HG03135 (cell line): ENCODE measurements around the gene ID2.

Experiments used
- ATAC-seq: cut with Tn5 transposase; IDR thresholded peaks from one replicate; pipeline ENCODE4 v1.9.1; 2021; ENCODE audit warnings: mild to moderate bottlenecking, moderate library complexity; ENCODE audit not compliant: unreplicated experiment

ID2 gene

DNA sequence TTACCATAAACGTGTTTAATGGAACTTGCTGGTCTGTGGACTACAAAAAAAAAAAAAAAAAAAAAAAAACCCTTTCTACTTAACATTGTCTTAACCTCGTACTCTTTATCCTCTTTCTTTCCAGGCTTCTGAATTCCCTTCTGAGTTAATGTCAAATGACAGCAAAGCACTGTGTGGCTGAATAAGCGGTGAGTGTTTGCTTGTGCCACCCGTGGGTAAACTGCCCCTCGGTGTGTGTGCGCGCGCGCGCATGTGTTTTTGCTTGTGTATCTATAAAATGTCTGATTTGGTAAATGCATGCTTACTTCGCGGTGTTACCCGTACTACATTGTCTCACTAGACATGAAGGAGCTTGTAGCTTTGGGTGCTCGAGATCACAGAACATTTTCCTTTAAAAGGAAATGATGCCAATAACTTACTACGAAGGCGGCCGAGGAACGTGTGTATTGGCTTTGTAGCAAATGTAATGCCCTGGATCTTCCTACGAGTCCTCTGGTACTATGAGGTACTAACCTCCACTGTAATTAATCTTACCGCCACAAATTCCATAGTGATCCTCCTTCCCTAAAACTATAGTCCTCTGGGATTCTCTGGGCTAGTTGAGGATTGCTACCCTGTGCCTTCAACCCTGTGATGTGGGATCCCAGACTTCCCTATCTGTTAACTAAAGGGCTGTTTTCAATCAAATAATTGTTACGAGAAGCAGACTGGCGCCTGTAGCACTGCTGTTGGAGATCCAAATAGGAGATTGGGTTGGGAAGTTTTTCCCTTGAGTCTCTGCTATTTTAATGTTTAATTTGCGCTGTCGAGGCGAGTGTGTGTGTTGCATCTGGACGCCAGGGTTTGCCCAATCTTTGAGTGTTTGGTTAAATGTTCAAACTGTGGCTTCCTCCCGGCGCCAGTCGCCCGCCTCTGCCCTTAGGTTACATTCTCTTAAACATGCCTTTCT is 1.1 kb downstream of the ID2 start:
- no peak for ATAC-seq

DNA sequence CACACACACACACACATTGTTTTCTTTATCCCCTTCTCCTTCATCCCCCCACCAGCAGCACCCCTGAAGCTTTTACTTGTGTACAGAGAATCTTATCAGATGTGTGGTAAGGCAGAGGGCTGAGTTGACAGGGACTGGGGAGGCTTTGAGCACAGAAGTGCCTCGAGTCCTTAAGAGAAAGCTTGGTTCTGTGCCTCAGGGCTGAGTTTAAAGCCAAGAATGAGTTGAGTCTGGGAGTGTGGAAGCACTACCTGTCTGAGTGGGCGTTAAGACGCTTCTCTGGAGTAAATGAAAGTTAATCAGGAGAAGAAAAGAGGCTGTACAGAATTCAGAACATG is 2.7 kb downstream of the ID2 start:
- ATAC-seq = no peak

DNA sequence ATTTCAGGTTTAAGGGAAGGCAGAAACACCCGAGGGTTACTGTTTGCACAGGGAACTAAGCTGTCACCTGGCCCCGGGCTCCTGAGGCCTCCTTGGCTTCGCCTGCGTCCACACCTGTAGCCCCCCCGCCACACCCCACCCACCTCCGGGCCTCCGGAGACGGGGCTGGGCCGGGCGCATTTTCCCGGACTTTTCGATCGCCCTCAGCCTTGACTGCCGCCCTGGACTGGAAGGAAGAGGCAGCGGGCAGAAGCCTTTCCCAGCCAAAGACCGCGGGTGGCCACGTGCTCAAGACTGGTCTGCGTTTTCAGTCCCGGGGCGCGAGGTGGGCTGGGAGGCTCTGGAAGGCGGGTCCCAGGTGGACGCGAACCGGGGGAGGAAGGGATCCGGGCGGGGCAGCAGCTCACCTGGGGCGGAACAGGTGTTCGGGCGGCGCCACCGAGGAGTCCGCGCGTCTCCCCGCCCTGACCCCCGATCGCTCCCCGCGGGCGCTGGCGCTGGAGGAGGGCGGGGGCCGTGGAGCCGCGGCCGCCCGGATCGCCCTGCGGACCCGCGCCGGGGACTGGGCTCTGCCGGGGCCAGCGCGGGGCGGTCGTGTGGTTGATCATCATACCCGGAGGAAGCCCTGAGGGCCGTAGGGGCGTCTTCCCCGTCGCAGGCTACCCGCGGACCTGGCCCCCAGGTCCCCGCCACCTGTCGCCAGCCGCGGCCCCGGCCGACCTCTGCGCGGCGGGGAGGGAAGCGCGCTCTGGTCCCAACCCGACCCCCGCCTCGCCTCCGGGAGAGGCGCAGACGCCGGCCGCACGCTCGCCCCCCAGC is 3.2 kb downstream of the ID2 start:
- ATAC-seq = no peak

DNA sequence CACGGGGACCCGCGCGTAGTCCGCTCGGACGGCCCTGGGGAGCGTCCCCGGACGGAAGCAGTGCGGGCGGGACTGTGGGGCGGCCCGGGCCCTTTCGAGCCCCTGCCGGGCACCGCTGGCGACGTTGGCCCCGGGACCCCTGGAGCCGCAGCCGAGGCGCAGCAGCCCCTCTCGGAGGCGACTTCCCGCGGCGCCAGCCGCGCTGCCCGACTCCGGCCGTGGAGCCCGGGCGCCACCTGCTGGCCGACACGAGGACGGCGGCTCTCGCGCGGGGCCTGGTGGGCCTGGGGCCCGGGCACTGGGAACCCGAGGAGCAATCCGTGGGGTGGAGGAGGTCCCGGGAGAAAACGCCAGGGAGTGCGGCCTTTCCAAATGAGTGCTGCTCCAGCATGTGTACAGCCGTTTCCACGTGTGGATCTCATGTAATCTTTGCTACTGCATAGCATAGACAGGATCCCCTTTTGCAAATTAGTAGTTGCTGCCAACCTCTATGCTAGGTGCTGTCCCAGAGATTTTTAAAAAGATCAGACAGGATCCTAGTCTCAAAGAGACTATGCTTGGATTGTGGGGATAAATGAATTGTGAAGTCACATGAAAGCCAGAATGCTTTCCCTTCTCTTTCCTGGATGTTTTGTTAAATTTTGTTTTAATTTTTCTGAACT is 4.0 kb downstream of the ID2 start:
- ATAC-seq = no peak

DNA sequence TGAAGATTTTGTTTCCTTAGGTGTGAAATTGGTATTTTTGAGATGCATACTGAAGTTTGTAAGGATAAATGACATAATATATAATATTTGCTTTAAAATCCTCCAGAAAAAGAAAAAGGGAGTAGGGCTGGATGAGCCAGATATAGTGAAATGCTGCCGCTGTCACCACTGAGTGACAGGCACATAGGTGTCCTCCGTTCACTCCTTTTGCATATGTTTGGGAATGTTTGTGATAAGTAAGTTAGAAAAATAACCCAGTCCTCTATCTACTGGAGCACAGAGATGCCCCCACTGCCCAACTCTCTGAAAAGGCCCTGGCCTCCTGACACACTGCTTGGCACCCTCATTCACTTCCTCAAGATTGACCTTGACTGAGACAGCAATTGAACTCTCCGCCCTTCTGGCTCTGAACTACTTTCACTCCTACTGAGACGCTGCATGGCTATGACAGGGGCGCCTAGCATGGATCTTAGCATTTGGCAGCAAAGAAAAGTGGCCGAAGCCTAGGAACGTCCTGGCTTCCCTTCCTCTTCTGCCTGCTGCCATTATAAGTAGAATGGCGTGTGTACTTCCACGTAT is 10.1 kb downstream of the ID2 start:
- no peak for ATAC-seq

DNA sequence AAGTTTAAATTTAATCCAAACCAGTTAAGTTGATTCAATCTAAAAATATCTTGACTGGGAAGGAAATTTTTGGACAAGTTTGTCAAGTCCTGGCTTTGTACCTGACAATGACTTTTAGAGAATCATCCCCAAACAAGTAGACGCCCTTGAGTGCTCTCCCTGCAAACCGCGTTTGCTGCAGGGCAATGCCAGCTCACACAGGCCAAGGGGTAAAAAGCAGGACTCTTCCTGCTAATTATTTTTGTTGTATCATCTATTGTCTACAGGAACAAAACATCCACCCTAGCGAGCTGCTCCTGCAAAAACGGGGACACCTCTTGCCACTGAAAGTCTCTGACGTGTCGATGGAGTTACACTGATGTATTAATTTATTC is 10.9 kb downstream of the ID2 start:
- ATAC-seq = no peak

DNA sequence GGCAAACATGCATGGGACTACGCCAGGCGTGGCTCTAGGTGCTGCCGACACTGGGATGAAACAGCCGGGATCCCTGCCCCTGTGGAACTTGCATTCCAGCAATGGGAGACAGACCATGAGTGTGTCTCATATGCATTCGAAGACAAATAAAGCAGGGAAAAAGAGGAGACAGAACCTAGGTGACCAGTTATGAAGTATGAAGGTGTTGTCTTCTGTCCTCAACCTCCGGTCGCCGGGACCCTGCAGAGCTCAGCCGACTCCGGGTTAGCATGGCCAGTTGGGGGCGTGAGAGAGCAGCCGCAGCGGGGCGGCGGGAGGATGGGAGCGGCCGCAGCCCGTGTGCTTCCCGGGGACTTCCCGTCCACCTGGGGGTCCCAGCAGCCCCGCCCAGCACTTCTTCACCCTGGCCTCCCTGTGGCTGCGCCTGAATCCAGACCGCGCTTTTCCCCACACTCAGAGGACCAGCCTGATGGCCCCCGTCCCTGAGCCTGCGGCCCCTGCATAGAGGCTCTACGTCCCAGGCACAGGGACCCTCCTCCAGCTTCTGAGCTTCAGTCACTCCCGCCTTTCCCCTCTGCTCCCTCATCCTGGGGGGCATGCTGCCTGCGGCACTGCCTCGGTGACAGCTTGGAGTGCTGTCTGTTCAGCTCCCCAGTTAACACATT is 11.4 kb downstream of the ID2 start:
- no peak for ATAC-seq

DNA sequence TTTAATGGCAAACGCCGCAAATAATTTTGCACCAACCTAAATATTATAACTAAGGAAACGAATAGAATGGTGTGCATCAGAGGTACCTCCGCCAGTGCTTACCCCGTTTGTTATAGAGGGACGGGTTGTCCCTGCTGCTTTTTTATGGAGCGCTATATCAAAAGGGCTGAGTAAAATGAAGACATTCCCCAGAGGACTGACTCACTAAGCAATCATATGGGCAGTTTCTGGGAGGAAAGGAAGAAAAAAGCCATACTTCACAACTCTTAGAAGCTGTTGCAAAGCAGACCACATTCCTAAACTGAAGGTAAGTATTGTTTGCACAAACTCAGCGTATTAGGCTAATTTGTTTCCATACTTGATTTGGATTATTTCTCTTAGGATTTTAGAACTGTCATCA is 12.9 kb downstream of the ID2 start:
- ATAC-seq = no peak

DNA sequence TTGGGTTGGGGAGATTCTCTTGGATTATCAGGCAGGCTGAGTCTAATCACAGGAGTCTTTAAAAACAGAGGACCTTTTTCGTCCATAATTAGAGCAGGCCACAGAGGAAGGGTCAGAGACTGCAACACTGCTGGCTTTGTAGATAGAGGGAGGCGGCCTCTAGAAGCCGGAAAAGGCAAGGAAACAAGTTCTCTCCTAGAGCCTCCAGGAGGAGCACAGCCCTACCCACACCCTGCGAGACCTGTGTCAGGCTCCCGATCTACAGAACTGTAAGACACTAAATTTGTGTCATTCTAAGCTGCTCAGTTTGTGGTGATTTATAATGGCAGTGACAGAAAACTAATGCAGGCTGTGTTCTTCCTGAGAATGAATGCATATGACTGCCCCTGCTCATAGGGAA is 15.3 kb downstream of the ID2 start:
- no peak for ATAC-seq

DNA sequence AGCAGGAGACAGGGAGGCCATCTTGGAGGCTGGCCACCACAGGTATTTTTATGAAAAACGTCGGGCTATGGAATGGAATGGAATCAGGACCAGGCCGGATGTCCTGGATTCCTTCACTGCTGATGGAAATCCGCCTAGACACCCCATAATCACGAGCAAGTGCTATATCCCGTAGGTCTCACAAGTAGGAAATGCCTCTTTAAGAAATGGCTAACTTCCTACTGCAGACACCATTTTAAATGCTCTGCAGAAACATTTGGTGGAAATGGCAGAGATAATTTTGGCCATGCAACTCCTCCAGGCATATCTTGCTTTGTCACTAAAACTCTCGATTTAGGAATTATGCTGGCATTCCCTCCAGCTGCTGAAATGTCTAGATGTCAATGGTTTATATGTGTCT is 18.0 kb downstream of the ID2 start:
- no peak for ATAC-seq

DNA sequence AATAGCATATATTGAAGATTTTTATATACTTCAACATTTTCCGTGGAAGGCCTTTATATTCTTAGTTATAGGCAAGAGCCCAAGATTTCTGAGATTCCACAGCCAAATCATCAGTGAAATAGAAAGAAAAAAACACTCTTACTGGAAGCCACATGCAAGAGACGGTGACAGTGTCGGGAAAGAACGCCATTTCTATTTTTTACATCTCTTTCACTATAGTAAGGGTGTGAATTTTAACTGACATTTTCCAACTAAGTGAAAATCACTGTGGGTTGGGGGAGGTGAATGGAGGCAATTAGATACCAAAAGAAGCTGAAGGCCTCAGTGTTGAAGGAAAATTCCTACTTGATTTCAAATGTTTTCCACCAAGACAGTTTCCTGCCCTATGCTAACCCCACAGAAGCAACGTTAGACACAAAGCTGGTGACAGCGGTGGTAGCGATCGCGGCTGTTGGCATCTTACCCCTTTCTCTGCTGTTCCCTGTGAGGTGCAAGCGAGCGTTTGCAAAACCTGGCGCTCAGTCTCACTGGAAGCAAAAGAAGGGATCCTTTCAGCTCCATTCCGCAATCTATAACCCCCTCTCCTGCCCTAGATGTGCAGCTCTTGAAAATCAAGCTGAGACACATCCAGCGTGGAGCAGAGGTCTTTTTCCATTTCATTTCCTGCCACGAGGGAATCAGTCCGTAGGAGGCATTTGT is 20.0 kb downstream of the ID2 start:
- ATAC-seq = no peak

DNA sequence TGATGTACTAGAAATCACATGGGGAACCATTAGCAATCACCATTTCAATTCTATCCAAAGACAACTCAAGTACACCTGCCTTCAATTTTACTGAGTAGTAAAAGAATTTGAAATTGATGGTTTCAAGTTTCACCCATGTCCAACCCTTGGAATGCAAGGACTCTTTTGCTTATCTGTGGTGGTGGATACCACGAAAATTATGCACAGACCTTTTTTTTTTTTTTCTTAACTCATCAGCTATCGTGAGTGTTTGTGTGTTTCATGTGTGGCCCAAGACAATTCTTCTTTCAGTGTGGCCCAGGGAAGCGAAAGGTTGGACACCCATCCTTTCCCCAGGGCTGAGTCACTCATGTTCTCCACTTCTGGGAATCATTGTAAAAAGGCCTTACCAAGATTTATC is 23.1 kb downstream of the ID2 start:
- ATAC-seq = no peak

DNA sequence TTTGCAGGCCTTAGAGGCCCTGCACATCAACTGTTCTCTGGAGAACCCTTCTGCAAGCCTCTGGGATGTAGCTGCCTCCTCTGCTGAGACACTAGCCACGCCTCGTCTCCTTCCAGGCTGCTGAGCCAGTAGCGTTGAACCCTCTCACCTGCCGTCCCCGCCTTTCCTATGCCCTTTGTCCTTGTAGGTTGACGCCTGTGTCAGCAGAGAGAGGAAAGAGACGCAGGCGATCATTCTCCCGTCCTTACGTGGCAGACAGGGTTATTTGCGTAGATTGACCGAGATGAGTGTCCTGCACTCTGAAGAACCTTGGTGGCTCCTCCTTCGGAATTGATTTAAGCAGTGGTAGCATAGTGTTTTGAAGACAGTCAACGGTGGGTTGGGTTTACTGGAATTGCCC is 27.8 kb downstream of the ID2 start:
- no peak for ATAC-seq

DNA sequence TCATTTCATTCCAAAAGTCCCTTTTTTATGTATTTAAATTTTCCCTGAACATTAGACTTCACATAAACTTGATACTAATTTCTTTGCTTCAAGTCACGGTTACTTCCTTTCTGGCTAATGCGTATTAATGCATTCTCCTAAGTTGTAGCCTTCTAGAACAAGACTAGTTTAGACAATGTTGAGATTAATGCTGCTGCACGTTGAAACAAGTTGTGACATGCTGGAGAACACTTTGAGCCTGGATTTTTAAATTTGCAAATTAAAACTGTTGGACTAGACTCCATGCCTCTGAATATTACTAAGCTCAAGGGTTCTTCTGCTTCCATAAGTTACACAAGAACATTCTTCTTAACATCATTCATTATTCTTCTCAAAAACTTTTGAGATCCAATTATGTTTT is 29.1 kb downstream of the ID2 start:
- ATAC-seq = no peak

DNA sequence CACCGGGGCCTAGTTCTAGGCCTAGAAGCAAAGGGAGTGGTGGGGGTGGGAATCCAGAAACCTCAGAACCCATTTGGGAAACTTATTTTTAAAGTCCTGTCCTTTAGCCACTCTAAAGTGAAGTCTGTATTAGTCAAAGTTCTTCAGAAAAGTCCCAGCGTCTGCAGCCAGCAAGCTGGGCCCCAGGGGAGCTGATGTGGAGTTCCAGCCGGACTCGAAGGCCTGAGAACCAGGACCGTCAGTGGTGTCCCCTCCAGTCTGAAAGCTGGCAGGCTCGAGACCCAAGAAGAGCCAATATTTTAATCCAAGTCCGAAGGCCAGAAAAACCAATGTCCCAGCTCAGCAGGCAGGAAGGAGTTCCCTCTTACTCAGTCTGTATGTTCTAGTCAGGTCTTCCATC is 32.4 kb downstream of the ID2 start:
- no peak for ATAC-seq

DNA sequence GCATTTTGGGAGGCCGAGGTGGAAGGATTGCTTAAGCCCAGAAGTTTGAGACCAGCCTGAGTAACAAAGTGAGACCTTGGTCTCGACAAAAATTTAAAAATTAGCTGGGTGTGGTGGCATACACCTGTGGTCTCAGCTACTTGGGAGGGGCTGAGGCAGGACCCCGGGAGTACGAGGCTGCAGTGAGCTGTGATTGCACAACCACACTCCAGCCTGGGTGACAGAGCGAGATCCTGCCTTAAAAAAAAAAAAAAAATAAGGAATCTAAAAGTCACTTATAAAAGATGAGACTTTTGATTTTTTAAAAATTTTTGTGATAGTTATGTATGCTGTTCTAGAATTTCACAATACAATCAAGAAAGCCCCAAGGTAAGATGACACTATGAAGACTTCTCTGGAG is 33.1 kb downstream of the ID2 start:
- no peak for ATAC-seq

DNA sequence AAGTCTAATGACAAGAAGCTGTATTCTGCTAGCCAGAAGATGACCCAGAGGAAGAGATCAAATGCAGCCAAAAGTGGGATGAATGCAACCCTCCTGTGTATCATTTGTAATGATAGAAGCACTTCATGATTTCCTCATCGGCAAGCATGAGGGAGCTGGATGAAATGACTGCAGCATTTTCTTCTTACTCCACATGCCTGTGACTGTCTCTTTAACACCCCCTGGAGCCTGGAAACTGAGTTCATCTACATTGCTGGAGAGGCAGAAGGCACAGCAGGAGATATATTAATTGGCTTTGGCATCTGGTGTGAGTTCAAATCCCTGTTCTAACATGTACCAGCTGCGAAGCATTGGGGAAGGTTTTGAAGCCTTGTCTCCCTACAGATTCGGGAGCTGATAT is 37.7 kb downstream of the ID2 start:
- no peak for ATAC-seq

DNA sequence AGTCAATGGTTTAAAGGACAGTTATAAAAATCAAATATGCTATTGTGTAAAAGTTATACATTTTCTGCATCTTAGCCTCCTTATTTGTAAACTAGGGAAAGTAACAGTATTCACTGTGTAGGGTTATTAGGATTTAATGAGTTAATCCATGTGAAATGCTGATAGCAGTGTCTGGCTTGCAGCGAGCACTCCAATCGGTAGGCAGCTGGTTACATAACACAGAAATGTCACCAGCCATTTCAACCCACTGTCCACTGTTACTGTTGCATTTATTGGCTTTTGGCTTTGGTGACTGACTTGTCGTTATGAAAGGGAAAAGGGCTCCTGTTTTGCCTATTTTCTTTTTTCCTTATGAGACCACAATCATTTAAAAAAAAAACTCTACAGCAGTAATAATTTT is 38.9 kb downstream of the ID2 start:
- no peak for ATAC-seq

DNA sequence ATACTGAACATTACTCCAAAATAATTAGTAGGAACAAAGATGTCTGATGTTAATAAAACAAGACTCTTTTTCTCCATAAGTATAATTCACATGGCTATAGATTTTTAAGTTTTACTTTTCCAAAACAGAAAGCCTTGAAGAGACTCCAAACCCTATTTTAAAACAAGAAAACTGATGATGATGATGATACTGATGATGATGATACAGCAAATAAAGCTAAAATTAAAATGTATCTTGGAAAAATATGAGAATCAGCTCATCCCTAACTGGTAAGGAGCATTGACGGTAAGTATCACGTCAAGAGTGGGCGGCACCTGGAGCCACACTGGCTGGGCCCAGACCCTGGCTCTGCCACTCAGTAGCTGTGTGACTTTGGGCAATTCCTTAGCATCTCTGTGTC is 39.6 kb downstream of the ID2 start:
- ATAC-seq = no peak

DNA sequence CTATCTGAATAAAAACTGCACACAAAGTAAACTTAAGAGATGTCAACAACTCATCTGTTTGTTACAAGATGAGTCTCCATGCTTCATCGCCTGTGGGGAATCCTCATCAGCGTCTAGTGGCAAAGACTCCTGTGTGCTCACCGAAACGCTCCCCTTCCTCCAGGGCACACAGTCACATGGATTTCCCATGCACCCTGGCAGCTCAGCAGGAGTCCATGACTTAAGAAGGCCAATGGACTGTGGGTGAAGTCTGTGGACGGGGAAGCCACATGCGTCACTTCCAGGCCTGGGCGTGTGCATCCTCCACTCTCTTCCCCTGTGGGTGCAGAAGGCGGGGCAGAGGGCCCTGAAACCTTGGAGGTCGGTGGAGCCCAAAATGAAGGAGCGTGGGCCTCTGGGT is 41.1 kb downstream of the ID2 start:
- no peak for ATAC-seq
